ENCODE results near the gene TSPO.

- TF ChIP-seq POLR2AphosphoS5 (IDR thresholded peaks at IDR 0.05; ENCODE audit: borderline replicate concordance, low read depth, low read length) = no peak
- no peak for TF ChIP-seq EZH2 (IDR thresholded peaks at IDR 0.05)
- no peak for TF ChIP-seq FOXP2 (optimal IDR thresholded peaks at IDR 0.05; ENCODE audit: control extremely low read depth, extremely low read length, insufficient read depth)
These were observed 35.2 kb downstream of the TSPO start, which contains the start of gene TTLL12 for GRCh38 chr22:43186272-43187170.

Measured in SK-N-MC (cell line).